ENCODE results near the gene ITGB5. TPM values are rescaled to one million over a fixed set of nuclear protein-coding genes. Genes with fewer than 3 reads are reported as not detected.

ITGB5 gene
- polyA plus RNA-seq, 2 of the 4 experiments (the other 2 are of a cell fraction) = 201 to 260 TPM

DNA sequence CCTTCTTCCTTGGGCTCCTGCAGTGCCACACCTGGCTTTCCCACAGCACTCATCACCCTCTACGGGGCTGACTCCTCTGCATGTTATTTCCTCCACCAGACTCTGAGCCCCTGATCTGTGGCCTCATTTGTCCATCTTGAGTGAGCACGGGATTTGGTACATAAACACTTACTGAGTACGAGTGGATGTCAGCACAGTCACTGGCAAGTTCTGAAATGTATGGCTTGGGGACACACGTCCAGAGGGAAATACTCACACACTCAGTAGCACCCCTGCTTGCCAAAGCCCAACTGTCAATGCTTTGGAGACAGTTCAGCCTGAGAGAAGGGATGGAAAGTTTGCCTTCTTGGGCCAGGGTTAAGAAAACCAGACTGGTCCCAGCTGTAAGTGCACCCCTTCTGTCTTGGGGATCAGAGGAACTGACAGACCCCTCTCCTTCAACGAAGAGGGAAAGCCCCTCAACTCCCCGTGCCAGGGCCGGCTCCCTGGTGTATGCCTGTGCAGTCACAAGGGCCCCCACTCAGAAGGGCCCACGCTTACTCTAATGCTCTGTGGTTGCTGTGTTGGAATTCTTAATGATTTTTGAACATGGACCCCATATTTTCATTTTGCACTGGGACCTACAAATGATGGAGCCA, 85.0 kb downstream of the ITGB5 start:
- CTCF ChIA-PET = interaction anchor here (1.2 to 7.7 kb wide), 3 partner anchors 16 to 99 kb away, joined by 3 to 48 read pairs (median 21); no protein-coding TSS in a partner anchor
- DNase-seq (ENCODE audit: low read depth in 1 of 2, low spot score in 1 of 2) (no peak), FAIRE-seq (no peak), ATAC-seq (no peak)
- Histone ChIP-seq H3K4me1 (peaks cover 18% of the 10 kb centered on the region), H3K9me3 (no peaks in the 10 kb centered on the region), H3K4me2 (no peak overlapping the region), H3K27ac (peak overlapping the region in 1 of 2 experiments; percentile 67; a peak in 1 of 6 replicates), H3K4me3 (no peak overlapping the region)
- TF ChIP-seq EHF (CRISPR knock-in tag; IDR thresholded peaks at IDR 0.05) = no peak
- TF ChIP-seq, protein P1, sequence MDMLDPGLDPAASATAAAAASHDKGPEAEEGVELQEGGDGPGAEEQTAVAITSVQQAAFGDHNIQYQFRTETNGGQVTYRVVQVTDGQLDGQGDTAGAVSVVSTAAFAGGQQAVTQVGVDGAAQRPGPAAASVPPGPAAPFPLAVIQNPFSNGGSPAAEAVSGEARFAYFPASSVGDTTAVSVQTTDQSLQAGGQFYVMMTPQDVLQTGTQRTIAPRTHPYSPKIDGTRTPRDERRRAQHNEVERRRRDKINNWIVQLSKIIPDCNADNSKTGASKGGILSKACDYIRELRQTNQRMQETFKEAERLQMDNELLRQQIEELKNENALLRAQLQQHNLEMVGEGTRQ (IDR thresholded peaks at IDR 0.05) = no peak
- TF ChIP-seq, protein P2, sequence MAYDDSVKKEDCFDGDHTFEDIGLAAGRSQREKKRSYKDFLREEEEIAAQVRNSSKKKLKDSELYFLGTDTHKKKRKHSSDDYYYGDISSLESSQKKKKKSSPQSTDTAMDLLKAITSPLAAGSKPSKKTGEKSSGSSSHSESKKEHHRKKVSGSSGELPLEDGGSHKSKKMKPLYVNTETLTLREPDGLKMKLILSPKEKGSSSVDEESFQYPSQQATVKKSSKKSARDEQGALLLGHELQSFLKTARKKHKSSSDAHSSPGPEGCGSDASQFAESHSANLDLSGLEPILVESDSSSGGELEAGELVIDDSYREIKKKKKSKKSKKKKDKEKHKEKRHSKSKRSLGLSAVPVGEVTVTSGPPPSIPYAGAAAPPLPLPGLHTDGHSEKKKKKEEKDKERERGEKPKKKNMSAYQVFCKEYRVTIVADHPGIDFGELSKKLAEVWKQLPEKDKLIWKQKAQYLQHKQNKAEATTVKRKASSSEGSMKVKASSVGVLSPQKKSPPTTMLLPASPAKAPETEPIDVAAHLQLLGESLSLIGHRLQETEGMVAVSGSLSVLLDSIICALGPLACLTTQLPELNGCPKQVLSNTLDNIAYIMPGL (CRISPR knock-in tag; IDR thresholded peaks at IDR 0.05; ENCODE audit: borderline replicate concordance) = no peak
- TF ChIP-seq PHF8 (IDR thresholded peaks at IDR 0.05; ENCODE audit: borderline replicate concordance, low read depth) = no peak
- no peak for TF ChIP-seq NFE2L2 (conservative IDR thresholded peaks at IDR 0.05; ENCODE audit: low read length)
- TF ChIP-seq CBX8 (IDR thresholded peaks at IDR 0.05) = no peak
- TF ChIP-seq GATA3 (IDR thresholded peaks at IDR 0.05; ENCODE audit: borderline replicate concordance) = no peak
- no peak for TF ChIP-seq FOXS1 (CRISPR knock-in tag; IDR thresholded peaks at IDR 0.05)
- TF ChIP-seq JUNB (IDR thresholded peaks at IDR 0.05) = no peak
- TF ChIP-seq MAZ (IDR thresholded peaks at IDR 0.05; ENCODE audit: borderline replicate concordance, low read depth, low read length) = no peak
- TF ChIP-seq KDM1A (IDR thresholded peaks at IDR 0.05; ENCODE audit: low read depth) = no peak
- no peak for TF ChIP-seq TFCP2L1 (CRISPR knock-in tag; IDR thresholded peaks at IDR 0.05)
- no peak for TF ChIP-seq ESRRA (IDR thresholded peaks at IDR 0.05; ENCODE audit: borderline replicate concordance, low read length)
- TF ChIP-seq RNF2 (IDR thresholded peaks at IDR 0.05; ENCODE audit: borderline replicate concordance, low read depth) = no peak
- no peak for TF ChIP-seq NR3C1 (IDR thresholded peaks at IDR 0.05)
- TF ChIP-seq, protein P3, sequence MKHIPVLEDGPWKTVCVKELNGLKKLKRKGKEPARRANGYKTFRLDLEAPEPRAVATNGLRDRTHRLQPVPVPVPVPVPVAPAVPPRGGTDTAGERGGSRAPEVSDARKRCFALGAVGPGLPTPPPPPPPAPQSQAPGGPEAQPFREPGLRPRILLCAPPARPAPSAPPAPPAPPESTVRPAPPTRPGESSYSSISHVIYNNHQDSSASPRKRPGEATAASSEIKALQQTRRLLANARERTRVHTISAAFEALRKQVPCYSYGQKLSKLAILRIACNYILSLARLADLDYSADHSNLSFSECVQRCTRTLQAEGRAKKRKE (CRISPR knock-in tag; IDR thresholded peaks at IDR 0.05; ENCODE audit: low read depth) = no peak
- TF ChIP-seq KDM5A (IDR thresholded peaks at IDR 0.05) = no peak
- TF ChIP-seq MAFK (IDR thresholded peaks at IDR 0.05; ENCODE audit: partially characterized antibody) = no peak
- 96% methylated on average over 8 of the region's 8 CpGs for WGBS (ENCODE audit: missing lambda C conversion rate)
- POLR2A ChIA-PET = no interaction called here

DNA sequence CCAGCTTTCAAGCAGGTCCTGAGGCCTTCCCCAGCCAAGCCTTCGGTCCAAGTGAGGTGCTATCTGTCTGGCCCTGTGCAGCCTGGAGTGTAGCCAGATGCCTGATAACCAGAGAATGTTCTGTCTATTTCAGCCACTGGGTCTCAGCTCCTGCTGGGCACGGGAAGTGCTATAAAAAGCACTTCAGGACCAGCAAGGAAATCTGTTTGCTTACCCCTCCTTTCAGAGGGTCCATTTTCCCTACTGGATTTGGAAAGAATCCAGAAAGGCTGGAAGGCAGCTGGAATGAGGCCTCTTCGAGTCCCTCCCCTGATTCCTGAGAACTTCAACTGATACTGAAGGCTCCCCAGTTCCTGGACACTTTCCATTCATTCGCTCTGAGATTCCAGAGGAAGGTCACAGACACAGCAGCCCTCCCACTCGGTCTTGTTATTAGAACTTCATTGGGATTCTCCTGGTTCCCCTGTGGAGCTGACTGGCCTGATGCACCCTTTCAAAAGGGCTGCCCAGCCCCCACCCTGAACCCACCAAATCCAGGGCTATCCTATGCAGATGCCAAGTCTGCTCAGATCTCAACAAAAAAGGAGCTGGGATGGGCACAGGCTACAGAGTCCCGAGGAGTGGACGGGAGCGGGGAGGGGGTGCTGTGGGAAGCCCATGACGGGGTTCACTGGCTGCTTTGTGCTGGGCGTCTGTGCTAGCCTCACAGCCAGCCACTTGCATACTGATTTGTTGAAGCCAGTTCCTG, 86.5 kb downstream of the ITGB5 start:
- CTCF ChIA-PET = interaction anchor here (0.7 to 7.7 kb wide), 5 partner anchors 9 to 101 kb away, joined by 3 to 48 read pairs (median 3); no protein-coding TSS in a partner anchor
- Histone ChIP-seq H3K27ac (peak overlapping the region; percentile 43 to 67; a peak in 5 of 6 replicates), H3K4me2 (peak overlapping the region; percentile 19; the same call in 1 of the 3 replicates), H3K4me1 (peaks cover 18% of the 10 kb centered on the region), H3K4me3 (no peak overlapping the region), H3K9me3 (no peaks in the 10 kb centered on the region)
- FAIRE-seq = no peak
- 84% methylated on average over 10 of the region's 10 CpGs for WGBS (ENCODE audit: missing lambda C conversion rate)
- no peak for DNase-seq (ENCODE audit: low read depth in 1 of 2, low spot score in 1 of 2)
- peak; percentile 16 to 37; a peak in 4 of 6 replicates for ATAC-seq
- POLR2A ChIA-PET = interaction anchor here (1.2 kb wide), 1 partner anchor 12 kb away, joined by 3 read pairs; no protein-coding TSS in a partner anchor
- no peak for TF ChIP-seq EP300 (IDR thresholded peaks at IDR 0.05)
- TF ChIP-seq, protein P4, sequence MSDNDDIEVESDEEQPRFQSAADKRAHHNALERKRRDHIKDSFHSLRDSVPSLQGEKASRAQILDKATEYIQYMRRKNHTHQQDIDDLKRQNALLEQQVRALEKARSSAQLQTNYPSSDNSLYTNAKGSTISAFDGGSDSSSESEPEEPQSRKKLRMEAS (IDR thresholded peaks at IDR 0.05) = no peak
- TF ChIP-seq, protein P5, sequence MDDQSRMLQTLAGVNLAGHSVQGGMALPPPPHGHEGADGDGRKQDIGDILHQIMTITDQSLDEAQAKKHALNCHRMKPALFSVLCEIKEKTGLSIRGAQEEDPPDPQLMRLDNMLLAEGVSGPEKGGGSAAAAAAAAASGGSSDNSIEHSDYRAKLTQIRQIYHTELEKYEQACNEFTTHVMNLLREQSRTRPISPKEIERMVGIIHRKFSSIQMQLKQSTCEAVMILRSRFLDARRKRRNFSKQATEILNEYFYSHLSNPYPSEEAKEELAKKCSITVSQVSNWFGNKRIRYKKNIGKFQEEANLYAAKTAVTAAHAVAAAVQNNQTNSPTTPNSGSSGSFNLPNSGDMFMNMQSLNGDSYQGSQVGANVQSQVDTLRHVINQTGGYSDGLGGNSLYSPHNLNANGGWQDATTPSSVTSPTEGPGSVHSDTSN (IDR thresholded peaks at IDR 0.05) = no peak
- TF ChIP-seq RNF2 (IDR thresholded peaks at IDR 0.05; ENCODE audit: borderline replicate concordance, low read depth) = no peak
- no peak for TF ChIP-seq CHD2 (IDR thresholded peaks at IDR 0.05; ENCODE audit: low read length, partially characterized antibody)
- TF ChIP-seq, protein P6, sequence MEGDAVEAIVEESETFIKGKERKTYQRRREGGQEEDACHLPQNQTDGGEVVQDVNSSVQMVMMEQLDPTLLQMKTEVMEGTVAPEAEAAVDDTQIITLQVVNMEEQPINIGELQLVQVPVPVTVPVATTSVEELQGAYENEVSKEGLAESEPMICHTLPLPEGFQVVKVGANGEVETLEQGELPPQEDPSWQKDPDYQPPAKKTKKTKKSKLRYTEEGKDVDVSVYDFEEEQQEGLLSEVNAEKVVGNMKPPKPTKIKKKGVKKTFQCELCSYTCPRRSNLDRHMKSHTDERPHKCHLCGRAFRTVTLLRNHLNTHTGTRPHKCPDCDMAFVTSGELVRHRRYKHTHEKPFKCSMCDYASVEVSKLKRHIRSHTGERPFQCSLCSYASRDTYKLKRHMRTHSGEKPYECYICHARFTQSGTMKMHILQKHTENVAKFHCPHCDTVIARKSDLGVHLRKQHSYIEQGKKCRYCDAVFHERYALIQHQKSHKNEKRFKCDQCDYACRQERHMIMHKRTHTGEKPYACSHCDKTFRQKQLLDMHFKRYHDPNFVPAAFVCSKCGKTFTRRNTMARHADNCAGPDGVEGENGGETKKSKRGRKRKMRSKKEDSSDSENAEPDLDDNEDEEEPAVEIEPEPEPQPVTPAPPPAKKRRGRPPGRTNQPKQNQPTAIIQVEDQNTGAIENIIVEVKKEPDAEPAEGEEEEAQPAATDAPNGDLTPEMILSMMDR (IDR thresholded peaks at IDR 0.05) = no peak
- TF ChIP-seq, protein P7, sequence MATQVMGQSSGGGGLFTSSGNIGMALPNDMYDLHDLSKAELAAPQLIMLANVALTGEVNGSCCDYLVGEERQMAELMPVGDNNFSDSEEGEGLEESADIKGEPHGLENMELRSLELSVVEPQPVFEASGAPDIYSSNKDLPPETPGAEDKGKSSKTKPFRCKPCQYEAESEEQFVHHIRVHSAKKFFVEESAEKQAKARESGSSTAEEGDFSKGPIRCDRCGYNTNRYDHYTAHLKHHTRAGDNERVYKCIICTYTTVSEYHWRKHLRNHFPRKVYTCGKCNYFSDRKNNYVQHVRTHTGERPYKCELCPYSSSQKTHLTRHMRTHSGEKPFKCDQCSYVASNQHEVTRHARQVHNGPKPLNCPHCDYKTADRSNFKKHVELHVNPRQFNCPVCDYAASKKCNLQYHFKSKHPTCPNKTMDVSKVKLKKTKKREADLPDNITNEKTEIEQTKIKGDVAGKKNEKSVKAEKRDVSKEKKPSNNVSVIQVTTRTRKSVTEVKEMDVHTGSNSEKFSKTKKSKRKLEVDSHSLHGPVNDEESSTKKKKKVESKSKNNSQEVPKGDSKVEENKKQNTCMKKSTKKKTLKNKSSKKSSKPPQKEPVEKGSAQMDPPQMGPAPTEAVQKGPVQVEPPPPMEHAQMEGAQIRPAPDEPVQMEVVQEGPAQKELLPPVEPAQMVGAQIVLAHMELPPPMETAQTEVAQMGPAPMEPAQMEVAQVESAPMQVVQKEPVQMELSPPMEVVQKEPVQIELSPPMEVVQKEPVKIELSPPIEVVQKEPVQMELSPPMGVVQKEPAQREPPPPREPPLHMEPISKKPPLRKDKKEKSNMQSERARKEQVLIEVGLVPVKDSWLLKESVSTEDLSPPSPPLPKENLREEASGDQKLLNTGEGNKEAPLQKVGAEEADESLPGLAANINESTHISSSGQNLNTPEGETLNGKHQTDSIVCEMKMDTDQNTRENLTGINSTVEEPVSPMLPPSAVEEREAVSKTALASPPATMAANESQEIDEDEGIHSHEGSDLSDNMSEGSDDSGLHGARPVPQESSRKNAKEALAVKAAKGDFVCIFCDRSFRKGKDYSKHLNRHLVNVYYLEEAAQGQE (IDR thresholded peaks at IDR 0.05) = no peak
